CD4-positive, alpha-beta T cell treated with Interleukin-4 for 4 hours (primary cell): ENCODE results near the gene ECE2.
"Not testable (repeated sequence)": the region's sequence is repeated elsewhere in the genome, so short reads cannot be mapped to it uniquely, and the experiment has no call there.

ENCODE experiments used
- DNase-seq: peaks from one replicate; pipeline ENCODE4 v3.0.0-alpha.2; 2020

ECE2 gene

DNA sequence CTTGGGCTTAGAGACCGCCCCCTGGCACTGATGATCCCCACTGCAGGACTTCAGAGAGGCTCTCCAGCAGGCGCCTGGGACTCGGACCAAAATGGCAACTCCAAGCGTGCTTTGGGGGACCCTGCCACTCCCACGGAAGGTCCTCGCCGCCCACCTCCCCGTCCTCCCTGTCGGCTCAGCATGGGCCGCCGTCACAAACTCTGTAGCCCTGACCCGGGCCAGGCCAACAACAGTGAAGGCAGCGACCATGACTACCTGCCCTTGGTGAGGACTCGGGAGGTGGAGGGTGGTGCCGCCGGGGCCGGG lies 34.7 kb upstream of the ECE2 start:
- DNase-seq: no peak

DNA sequence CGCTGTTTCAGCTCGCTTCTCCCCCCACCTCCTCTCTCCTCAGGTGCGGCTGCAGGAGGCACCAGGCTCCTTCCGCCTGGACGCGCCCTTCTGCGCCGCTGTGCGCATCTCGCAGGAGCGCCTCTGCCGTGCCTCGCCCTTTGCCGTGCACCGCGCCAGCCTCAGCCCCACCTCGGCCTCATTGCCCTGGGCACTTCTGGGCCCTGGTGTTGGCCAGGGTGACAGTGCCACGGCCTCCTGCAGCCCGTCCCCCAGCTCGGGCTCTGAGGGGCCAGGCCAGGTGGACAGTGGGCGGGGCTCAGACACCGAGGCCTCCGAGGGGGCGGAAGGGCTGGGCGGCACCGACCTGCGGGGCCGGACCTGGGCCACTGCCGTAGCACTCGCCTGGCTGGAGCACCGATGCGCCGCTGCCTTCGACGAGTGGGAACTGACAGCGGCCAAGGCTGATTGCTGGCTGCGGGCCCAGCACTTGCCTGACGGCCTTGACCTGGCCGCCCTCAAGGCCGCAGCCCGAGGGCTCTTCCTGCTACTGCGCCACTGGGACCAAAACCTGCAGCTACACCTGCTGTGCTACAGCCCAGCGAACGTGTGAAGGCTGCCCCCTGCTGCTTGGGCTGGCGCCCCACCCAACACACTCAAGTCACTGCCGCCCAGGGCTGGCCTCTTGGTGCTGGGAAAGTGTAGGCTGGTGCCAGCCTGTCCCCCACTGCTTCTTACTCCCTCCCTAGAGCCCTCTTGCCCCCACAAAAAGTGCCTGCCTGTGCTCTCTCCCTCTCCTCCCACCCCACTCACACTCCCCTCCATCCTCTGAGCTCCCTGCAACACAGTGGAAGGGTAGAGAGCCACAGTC lies 34.1 kb upstream of the ECE2 start:
- no peak for DNase-seq

- DNase-seq: no peak
Measured at GRCh38 chr3:184242297-184242685, 33.5 kb upstream of the ECE2 start.

DNA sequence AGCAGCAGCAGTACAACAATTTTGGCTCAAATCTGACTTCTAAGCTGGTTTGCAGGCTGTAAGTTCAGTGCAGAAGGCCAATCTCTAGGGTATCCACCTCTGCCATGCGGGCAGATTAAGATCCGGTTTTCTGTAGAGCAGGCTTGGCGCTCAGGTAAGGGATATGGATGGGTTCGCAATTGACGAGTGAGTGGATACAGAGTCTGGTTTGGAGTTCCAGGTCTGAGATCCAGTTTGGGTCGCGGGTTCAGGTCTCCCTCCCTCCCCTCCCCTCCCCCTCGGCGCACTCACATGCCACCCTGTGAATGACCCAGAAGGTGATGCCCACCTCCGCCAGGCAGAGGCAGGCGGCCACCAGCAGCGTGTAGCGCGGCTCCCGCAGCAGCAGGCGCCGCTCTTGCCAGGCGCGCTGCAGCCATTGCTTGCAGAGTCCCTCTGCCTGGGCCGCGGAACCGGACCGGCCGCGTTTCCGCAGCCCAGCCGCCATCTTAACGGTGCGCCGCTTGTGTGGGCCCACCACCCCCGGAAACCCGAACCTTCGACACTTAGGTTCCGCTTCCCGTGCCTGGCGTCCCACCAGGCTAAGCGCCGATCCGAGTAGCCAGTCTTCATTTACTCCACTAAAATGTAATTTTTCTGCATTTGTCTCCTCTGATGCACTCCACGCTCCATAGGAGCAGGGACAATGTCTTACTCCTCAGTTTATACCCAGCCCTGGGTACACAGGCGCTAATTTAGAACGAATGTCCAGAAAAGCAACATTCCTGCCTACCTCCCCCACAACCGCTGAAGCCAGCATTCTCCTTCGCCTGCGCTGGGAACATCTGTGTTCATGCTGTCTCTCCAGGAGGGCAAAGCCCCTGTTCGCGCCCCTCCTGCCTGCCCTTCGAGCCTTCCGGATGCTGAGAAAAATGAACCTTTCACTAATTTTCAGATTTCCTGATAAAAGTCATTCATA lies 27.1 kb upstream of the ECE2 start, which contains the start of gene ALG3:
TSS of gene ALG3 (minus strand) at position 509 of the 958 bp plus-strand sequence. CDS start at position 487, 22 bp downstream.
- peak; percentile 86 for DNase-seq

- DNase-seq: peak; percentile 98
Measured at GRCh38 chr3:184249412-184250166, 26.2 kb upstream of the ECE2 start, which contains the start of gene EEF1AKMT4. Gene EEF1AKMT4, plus strand, starts transcription at chr3:184249672. Its CDS starts 23 bp downstream, at chr3:184249695.

DNA sequence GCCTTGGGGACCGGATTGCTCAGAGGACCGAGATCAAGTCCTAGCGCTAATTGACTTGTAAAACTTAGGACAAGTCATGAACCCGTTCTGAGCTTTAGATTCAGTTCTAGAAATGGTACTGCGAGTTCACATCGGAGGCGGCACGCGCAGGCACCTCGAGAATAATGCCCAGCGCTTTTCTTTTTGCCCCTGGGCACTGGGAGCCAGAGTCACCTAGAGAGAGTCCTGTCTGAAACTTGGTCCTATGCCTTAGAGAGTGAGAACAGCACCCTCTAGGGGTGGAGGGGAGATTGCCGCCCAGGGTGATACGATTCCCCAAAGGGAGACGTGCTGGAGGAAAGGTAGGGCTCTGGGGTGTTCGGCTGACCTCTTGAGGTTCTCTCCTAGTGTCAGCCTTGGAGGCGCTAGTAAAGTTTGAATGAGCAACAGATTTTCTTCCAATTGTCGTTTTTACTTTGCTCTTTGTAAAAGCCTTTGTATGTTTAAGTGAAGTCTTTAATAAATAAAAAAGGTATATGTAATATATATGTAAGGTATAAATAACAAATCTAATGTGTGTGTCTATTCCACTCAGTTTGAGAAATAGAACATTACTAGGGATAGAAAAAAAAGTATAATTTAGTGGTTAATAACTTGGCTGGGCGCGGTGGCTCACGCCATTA lies 25.5 kb upstream of the ECE2 start:
- DNase-seq: peak; percentile 89

GRCh38 chr3:184255291-184256039 lies 20.4 kb upstream of the ECE2 start:
- no peak for DNase-seq

DNA sequence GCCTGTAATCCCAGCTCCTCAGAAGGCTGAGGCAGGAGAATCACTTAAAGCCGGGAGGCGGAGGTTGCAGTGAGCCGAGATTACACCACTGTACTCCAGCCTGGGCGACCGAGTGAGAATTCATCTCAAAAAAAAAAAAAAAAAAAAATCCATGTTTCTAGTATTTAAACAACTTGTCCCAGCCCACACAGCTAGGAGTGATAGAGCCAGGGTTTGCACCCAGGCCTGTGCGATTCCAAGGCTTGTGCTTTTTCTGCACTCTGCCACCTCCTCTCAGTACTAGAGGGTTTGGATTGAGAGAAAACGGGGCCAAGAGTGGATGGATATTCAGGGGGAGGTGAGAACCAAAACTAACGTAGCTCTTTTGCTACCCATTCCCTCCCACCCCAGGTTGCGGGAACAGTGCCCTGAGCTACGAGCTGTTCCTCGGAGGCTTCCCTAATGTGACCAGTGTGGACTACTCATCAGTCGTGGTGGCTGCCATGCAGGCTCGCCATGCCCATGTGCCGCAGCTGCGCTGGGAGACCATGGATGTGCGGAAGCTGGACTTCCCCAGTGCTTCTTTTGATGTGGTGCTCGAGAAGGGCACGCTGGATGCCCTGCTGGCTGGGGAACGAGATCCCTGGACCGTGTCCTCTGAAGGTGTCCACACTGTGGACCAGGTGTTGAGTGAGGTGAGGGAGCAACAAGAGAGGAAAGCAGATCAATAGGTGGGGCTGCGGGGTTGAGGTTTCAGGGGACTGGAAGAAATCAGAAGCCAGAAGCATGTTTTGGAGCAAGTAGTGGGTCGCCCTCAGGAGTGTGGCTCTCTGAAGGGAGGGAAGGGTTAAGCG lies 18.5 kb upstream of the ECE2 start:
- DNase-seq: no peak

DNA sequence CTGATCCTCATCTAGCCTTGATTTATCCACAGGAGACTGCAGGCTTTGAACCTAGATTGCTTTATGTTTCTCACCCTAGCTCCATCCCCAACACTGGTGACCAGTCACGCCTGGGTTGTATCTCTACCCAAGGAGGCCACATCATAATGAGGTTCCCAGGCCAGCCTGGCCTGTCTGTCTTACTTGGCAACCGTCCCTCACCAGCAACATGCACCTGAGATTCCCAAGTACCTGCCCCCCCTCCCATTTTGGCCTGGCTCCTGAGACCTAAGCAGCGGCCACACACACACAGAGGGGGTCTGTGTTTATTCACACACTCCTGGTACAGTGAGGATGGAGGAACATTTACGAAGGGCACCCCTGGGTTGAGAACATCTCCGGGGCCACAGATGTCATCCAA lies 16.9 kb upstream of the ECE2 start:
- DNase-seq: no peak

- DNase-seq: no peak
Measured at GRCh38 chr3:184259396-184259877, 16.4 kb upstream of the ECE2 start.

DNA sequence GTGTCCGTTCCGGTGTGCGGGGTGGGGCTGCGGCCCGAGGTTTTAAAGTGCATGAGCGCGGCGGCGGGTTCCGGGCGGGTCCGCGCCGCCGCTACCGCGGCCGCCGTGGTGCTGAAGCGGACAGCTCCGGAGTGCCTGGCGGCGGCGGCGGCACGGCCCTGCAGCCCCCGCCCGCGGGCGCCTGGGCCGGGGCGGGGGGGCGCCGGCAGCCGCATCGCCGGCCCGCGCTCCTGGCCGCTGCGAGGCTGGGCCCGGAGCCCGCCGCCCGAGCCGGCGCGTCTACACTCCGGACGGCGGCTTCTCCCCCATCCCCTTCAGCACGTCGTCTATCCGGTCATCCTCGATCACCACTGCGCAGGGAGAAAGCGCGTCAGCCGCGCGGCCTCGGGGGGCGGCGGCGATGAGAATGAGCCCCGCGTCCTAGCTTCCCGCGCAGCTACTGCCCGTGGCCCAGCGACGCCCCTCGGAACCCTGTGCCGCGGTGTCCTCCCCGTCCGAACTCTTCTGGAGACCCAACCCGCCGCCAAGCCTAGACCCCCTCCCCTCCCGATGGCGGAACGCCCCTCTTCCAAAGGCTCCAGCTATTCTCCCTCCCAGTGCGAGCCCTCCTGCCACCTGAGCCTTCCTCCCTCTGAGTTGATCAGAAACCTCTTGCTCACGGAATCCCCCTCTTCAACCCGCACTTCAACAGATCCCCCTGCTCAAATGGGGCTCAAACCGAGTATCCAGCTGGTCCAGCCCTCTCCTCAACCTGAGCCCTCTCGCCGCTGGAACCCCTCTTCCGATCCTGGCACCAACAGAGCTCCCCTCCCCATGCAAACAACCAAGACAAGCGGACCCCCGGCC lies 15.7 kb upstream of the ECE2 start:
- peak; percentile 14 for DNase-seq

GRCh38 chr3:184260724-184261269 lies 15.0 kb upstream of the ECE2 start:
- DNase-seq: no peak

DNA sequence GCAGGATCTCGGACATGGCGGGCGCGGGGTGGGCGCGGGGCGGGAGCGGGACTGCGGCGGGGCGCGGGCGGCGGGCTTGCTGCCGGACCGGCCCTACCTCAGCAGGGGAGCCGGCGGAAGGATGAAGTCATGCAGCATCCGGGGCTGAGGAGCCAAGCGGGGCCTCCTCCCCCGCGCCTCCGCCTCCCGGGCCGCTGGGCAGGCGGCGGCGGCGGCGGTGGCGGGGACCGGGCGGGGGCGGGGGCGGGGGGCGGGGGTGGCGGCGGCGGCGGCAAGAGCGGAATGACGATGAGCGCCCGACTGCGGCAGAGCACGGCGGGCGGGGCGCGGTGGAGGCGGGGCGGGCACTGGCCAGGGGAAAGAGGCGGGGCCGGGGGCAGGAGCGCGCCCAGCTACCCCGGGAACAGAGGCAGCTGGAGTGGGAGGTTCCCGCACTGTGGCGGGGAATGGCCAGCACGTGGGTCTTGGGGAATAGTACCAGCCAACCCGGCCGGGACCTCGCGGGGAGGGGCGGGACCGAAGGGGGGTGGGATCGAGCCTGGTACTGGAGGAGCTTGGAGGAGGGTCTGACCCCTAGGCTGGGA lies 14.5 kb upstream of the ECE2 start, which contains the start of gene CAMK2N2:
TSS of gene CAMK2N2 (minus strand) at position 284 of the 584 bp plus-strand sequence. CDS start at position 16, 268 bp downstream.
- DNase-seq: peak; percentile 33

- no peak for DNase-seq
Measured at GRCh38 chr3:184261854-184262763, 13.7 kb upstream of the ECE2 start.

DNA sequence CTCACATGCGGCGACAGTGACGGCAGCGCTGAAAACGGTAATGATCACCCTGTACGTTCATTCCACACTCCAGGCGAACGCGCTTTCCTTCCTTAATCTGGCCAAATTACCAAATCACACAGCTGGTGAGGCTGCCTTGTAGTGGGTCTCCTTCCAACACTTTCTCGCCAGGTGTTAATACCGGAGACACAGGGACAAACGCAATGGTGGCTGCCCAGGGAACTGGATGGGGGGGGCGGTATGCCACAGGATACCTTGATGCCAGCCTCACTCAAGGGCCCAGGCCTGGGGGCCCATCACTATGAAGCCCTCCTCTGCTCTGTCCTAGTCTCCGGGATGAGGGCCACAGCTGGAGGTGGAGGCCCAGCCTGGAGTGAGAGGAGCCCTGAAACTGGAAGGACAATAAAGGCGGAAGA lies 13.1 kb upstream of the ECE2 start:
- no peak for DNase-seq

GRCh38 chr3:184267249-184267648 lies 8.6 kb upstream of the ECE2 start:
- not testable (repeated sequence) for DNase-seq

- no peak for DNase-seq
Measured at GRCh38 chr3:184272269-184272668, 3.6 kb upstream of the ECE2 start.

GRCh38 chr3:184275381-184275701 lies 481 bp upstream of the ECE2 start:
- no peak for DNase-seq
